Prostate gland (tissue), 2 donors: ENCODE measurements around the gene GPX4. TPM values are rescaled to one million over a fixed set of nuclear protein-coding genes. Genes with fewer than 3 reads are reported as not detected.

ENCODE experiments used
- DNase-seq: peaks from one replicate; pipeline ENCODE4 v3.0.0-alpha.2; 2019; ENCODE audit warnings: low spot score
- H3K27ac ChIP-seq, 2 donors: fragments of 200-600 bp; sonication (generic); 2 replicates each; pipeline ENCODE4 v1.5.1; 2017 to 2019
- H3K27me3 ChIP-seq: fragments of 200-600 bp; sonication (generic); replicated peaks from 2 replicates; pipeline ENCODE4 v1.5.1; 2019; ENCODE audit not compliant: insufficient read depth
- H3K36me3 ChIP-seq, 2 donors: fragments of 200-600 bp; sonication (generic); 1 replicate in 1 of 2; 2 replicates in 1 of 2; pipeline versions ENCODE4 v1.5.1 to v1.8.1; 2017 to 2019
- H3K4me1 ChIP-seq: fragments of 200-600 bp; sonication (generic); replicated peaks from 2 replicates; pipeline ENCODE4 v1.5.1; 2019
- H3K4me3 ChIP-seq, 2 donors: fragments of 200-600 bp; sonication (generic); 2 replicates each; pipeline ENCODE4 v1.5.1; 2017 to 2019
- H3K9me3 ChIP-seq: fragments of 200-600 bp; sonication (generic); 2 replicates; pipeline ENCODE4 v1.5.1; 2017
- CTCF ChIP-seq, 4 experiments: fragments of 200-600 bp in 2 of 4; fragments of 450-650 bp in 2 of 4; sonication (generic) in 2 of 4; IDR thresholded peaks; 1 replicate in 3 of 4; 2 replicates in 1 of 4; pipeline ENCODE4 v1.5.1; 2016 to 2019; ENCODE audit warnings: antibody characterized with exemption in 4 of 4, mild to moderate bottlenecking in 2 of 4, moderate library complexity in 2 of 4
- POLR2A ChIP-seq: fragments of 450-650 bp; IDR thresholded peaks from one replicate; pipeline ENCODE4 v1.6.1; 2016; ENCODE audit warnings: antibody characterized with exemption, mild to moderate bottlenecking
- POLR2AphosphoS5 ChIP-seq: sonication (generic); formaldehyde crosslinking; IDR thresholded peaks from one replicate; pipeline ENCODE4 v1.6.1; 2017; ENCODE audit warnings: antibody characterized with exemption
- WGBS: methylation state at CpG from one replicate; pipeline ENCODE4 v1.1.5; 2018; 5-methylcytosine and 5-hydroxymethylcytosine counted together
- intact Hi-C: fragments of 100-400 bp; cut with DNase I; formaldehyde crosslinking; loops from one replicate; pipeline ENCODE4 v1.14.2; 2022
- total RNA-seq, 2 donors: library from RNA; depleted of rRNA; stranded (reverse); fragments of >200 nt; gene quantifications; one replicate each; pipeline ENCODE4 v1.1.0, GENCODE V29; 2016

The GPX4 gene
- total RNA-seq, 2 donors from 2014 or later = 577 to 627 TPM

DNA sequence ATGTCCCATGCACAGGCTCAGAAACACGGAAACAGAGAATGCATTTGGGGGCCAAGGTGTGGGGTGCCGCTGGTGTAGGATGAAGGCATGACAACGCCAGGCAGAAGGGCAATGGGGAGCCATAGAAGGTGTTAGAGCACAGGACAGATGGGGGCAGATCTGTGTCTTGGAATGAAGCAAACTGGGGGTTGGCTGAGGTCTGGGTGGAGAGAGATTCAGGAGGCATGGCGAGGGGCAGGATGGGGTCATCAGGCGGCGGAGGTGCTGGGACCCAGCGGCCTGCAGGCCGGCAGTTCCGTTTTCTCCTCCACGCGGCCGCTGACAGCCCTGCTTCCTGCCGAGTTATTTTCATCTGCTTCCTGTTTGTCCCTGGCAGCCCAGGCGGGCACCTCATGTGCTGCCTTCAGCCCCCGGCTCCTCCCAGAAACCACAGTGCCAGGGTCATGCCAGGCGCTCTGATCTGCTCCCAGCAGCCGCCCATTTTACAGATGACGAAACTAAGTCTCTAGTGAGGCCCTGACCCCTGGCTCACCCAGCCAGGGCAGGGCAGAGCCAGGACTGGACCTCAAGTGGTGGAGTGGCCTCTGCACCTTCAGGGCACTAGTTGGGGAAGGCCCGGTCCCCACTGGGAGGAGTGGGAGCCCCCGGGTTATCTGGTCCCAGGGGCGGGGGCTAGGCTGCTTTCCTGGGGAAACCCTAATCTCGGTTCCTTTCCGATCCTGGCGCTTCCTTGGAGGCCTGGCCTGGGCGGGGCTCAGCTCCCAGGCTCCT lies 34.6 kb upstream of the GPX4 start:
- Histone ChIP-seq H3K36me3 (no peaks in the 10 kb centered on the region), H3K27me3 (peaks cover 18% of the 10 kb centered on the region), H3K27ac (no peak overlapping the region), H3K4me1 (peaks cover 6% of the 10 kb centered on the region), H3K4me3 (no peak overlapping the region), H3K9me3 (no peaks in the 10 kb centered on the region)
- DNase-seq = no peak
- no peak for TF ChIP-seq CTCF (IDR thresholded peaks at IDR 0.05)
- TF ChIP-seq POLR2AphosphoS5 = no peak
- TF ChIP-seq POLR2A = no peak
- intact Hi-C loops = no loop called here
- 68% methylated on average over 25 of the region's 25 CpGs for WGBS

- no peak for DNase-seq
- intact Hi-C loops = no loop called here
- no peak for TF ChIP-seq POLR2A
- TF ChIP-seq POLR2AphosphoS5 = no peak
- TF ChIP-seq CTCF (IDR thresholded peaks at IDR 0.05) = no peak
- H3K27ac ChIP-seq = no peak overlapping the region
- peaks cover 6% of the 10 kb centered on the region for H3K4me1 ChIP-seq
- no peaks in the 10 kb centered on the region for H3K9me3 ChIP-seq
- 17% methylated on average over 21 of the region's 21 CpGs for WGBS
- H3K4me3 ChIP-seq = no peak overlapping the region
- H3K36me3 ChIP-seq = no peaks in the 10 kb centered on the region
- peaks cover 18% of the 10 kb centered on the region for H3K27me3 ChIP-seq
Observed at GRCh38 chr19:1070576-1070930, 33.2 kb upstream of the GPX4 start.

DNA sequence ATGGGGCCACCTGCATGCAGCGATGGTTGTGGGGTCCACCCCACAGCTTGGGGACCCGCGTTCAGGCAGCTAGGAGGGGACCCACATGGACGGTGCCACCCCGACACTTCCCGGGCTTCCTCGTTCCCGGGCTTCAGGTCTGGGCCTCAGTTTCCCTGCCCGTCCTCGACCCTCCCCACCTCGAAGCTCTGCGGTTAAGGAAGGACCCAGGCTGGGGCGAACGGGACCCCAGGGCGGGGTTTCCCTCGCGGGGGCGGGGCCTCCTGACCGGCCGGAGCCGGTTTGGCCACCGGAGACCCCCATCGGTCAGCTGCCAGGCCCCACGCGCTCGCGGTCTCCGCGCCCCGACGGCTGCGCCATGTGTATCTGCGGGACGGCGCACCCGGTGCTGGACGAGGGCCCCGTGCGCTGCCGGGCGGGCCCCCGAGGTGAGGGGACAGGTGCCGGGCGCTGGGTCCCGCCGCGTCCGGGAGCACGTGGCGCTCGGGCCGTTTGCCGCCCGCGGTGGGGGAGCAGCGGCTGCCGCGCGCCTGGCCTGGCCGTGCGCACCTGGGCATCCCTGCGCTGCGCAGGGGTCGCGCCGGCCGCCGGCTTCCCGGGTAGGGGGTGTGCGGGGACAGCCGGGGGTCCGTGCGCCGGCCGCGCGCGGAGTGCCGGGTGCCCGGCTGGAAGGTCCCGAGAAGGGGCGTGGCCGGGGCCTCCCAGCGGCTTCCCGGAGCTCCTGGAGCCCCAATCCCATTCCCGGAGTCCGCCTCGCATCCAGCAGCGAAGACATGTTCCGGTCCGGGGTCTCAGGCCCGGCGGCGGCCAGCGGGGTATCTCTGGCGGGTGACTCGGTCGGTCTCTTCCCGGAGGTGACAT lies 32.6 kb upstream of the GPX4 start:
- Histone ChIP-seq H3K27ac (no peak overlapping the region), H3K36me3 (no peaks in the 10 kb centered on the region), H3K9me3 (no peaks in the 10 kb centered on the region), H3K4me1 (peaks cover 6% of the 10 kb centered on the region), H3K4me3 (peak overlapping the region in 1 of 2 donors; percentile 10), H3K27me3 (peaks cover 18% of the 10 kb centered on the region)
- no peak for DNase-seq
- 16% methylated on average over 66 of the region's 99 CpGs for WGBS
- intact Hi-C loops = no loop called here
- no peak for TF ChIP-seq POLR2AphosphoS5
- no peak for TF ChIP-seq POLR2A
- TF ChIP-seq CTCF (IDR thresholded peaks at IDR 0.05) = no peak

DNA sequence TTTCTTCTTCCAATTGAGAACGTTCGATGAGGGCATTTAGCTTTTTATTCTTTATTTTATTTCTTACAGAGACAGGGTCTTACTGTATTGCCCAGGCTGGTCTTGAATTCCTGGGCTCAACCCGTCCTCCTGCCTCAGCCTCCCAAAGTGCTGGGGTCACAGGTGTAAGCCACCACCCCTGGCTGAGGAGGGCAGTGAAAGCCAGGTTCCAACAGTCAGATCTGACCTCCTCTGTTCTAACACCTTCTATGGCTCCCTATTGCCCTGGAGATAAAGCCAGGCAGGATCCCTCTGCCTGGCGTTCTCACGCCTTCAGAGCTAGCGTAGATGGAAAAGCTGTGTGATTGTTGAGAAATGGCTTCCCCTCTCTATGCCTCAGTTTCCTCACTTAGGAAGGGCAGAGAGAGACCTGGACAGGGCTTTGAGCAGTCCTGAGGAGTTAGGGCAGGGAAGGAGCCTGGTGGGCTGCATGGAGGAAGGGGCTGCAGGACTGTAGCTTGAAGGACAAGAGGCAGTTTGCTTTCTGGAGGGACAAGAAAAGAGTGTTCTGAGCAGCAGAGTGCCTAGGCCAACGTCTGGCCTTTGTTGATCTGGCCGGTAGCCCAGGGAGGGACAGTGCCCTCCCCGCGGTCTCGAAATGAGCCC lies 31.3 kb upstream of the GPX4 start:
- DNase-seq = no peak
- intact Hi-C loops = no loop called here
- no peaks in the 10 kb centered on the region for H3K36me3 ChIP-seq
- WGBS = 87% methylated on average over 11 of the region's 11 CpGs
- H3K27ac ChIP-seq = no peak overlapping the region
- no peaks in the 10 kb centered on the region for H3K9me3 ChIP-seq
- H3K4me3 ChIP-seq = no peak overlapping the region
- H3K27me3 ChIP-seq = peaks cover 16% of the 10 kb centered on the region
- no peaks in the 10 kb centered on the region for H3K4me1 ChIP-seq
- TF ChIP-seq POLR2AphosphoS5 = no peak
- TF ChIP-seq POLR2A = no peak
- no peak for TF ChIP-seq CTCF (IDR thresholded peaks at IDR 0.05)
